Metanephros (tissue), 1 donor: ENCODE results near the gene CHD9NB. TPM values are rescaled to one million over a fixed set of nuclear protein-coding genes. Genes with fewer than 3 reads are reported as not detected.

ENCODE experiments used
- total RNA-seq: library from RNA; depleted of rRNA; stranded (reverse); fragments of >200 nt; gene quantifications from one replicate; pipeline ENCODE4 v1.2.3, GENCODE V29; 2014

CHD9NB gene
- total RNA-seq: 10.1 TPM

DNA sequence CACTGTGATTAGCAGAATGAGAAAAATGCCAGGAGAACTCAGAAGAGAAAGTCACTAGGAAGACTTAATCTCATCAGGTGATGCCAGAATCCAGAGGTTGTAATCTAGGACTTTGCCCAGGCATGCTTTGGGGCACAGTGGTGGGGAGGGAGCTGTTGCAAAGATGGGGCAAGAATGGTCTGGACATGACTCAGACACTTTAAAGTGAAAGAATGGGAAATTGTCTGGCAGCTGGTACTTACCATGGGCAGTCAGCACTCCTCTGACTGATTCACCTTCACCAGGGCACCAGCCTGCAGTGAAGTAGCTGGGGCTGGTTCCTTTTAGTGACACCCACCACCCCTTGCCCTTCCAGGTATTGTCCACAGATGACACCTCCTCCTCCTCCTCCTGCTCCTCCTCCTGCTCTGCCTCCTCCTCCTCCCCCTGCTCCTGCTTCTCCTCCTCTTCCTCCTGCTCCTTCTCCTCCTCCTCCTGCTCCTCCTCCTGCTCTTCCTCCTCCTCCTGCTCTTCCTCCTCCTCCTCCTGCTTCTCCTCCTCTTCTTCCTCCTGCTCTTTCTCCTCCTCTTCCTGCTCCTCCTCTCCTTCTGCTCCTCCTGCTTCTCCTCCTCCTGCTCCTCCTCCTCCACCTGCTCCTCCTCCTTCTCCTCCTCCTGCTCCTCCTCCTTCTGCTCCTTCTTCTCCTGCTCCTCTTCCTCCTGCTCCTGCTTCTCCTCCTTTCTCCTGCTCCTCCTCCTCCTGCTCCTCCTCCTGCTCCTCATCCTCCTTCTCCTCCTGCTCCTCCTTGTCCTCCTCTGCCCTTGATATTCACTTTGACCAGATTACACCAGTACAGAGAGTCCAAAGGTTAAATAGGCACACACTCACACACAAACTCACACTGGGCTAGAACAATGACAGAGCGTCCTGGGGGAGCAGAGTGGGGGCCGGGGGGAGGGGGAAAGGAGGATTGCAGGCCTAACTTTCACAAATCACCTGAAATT lies at the start of gene CHD9NB:
Gene CHD9NB, minus strand, starts transcription at position 379 of the 983 bp plus-strand sequence. CDS start 8,739 bp downstream, outside the sequence.

DNA sequence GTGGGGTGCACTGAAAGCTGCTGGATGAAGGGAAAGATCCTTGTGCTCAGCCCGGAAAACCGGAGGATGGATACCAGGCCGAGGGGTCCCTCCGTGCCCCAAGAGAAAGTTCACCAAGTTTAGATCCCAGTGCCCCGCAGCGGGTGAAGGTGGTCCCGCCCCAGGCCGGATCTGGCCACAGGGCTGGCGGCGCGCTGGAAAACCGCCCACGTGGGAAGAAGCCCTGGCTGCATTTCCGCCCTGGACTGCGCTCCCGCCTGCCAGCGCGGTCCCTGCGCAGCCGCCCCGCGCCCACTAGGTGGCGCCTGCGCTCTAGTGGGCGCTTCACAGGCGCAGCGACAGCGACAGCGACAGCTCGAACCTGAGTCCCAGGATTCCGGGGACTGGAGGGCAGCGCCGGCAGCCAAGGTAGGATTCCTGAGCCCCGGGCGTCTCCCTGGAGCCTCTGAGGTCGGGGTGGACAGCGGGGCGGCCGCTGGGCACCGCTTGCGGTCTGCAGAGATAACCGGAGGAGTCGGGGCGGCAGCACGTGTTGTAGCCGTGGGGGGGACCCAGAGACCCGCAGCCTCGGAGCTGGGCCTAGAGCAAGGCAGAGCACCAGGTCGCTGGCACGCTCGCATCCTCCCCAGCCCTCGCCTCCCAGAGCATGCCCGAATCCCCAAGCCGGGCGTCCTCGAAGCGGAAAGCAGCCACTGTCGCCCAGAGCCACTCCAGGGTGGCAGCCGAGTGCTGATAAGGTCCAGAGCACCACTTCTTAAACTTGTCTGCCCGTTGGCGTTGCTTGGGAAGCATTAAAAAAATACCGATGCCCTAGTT lies 2.2 kb upstream of the CHD9NB start, which contains the start of gene CHD9:
Gene CHD9, plus strand, starts transcription at position 322 of the 816 bp plus-strand sequence. CDS start 101,099 bp downstream, outside the sequence.

Other genes with a start within 250 kb of the CHD9NB start
- gene CHD9, start 2.1 kb upstream of the CHD9NB start, total RNA-seq: 90.4 TPM